GM23338 (cell line): Measurements from ENCODE around the gene AGBL4. TPM values are rescaled to one million over a fixed set of nuclear protein-coding genes. Genes with fewer than 3 reads are reported as not detected.

Experiments used
- ATAC-seq: fragments of 200-7000 bp; cut with Tn5 transposase; 3 replicates; pipeline ENCODE4 v1.9.1; 2020
- DNase-seq: peaks from one replicate; pipeline ENCODE4 v3.0.0-alpha.2; 2015; ENCODE audit warnings: low spot score
- H2AFZ ChIP-seq: fragments of 200-600 bp; sonication (generic); 2 replicates; pipeline ENCODE4 v1.8.0; 2016; ENCODE audit warnings: antibody characterized with exemption, mild to moderate bottlenecking, moderate library complexity
- H3F3A ChIP-seq: fragments of 200-600 bp; sonication (generic); replicated peaks from 2 replicates; pipeline ENCODE4 v1.8.0; 2017; ENCODE audit warnings: antibody characterized with exemption, mixed run types, low read depth
- H3K27ac ChIP-seq: fragments of 200-600 bp; sonication (generic); 2 replicates; pipeline ENCODE4 v1.6.1; 2016; ENCODE audit warnings: low read depth
- H3K27me3 ChIP-seq: fragments of 200-600 bp; sonication (generic); 2 replicates; pipeline ENCODE4 v1.8.0; 2016; ENCODE audit warnings: mild to moderate bottlenecking, mixed run types, moderate library complexity; ENCODE audit not compliant: insufficient read depth
- H3K36me3 ChIP-seq: fragments of 200-600 bp; sonication (generic); 2 replicates; pipeline ENCODE4 v1.8.0; 2016; ENCODE audit warnings: mild to moderate bottlenecking; ENCODE audit not compliant: insufficient read depth
- H3K4me1 ChIP-seq: fragments of 200-600 bp; sonication (generic); 2 replicates; pipeline ENCODE4 v1.8.0; 2016; ENCODE audit warnings: mild to moderate bottlenecking, moderate library complexity; ENCODE audit not compliant: insufficient read depth
- H3K4me2 ChIP-seq: fragments of 200-600 bp; sonication (generic); 2 replicates; pipeline ENCODE4 v1.7.1; 2017; ENCODE audit warnings: mixed run types
- H3K4me3 ChIP-seq: fragments of 200-600 bp; sonication (generic); 2 replicates; pipeline ENCODE4 v1.6.1; 2016; ENCODE audit warnings: mixed run types
- H3K79me2 ChIP-seq: fragments of 200-600 bp; sonication (generic); replicated peaks from 2 replicates; pipeline ENCODE4 v1.8.0; 2017; ENCODE audit warnings: mild to moderate bottlenecking; ENCODE audit not compliant: insufficient read depth
- H3K9me2 ChIP-seq: fragments of 200-600 bp; sonication (generic); 2 replicates; pipeline ENCODE4 v1.8.0; 2017; ENCODE audit not compliant: insufficient read depth
- H4K20me1 ChIP-seq: fragments of 200-600 bp; sonication (generic); replicated peaks from 2 replicates; pipeline ENCODE4 v1.8.0; 2017; ENCODE audit warnings: mild to moderate bottlenecking; ENCODE audit not compliant: insufficient read depth
- H3K27ac Mint-ChIP-seq: 2 replicates; pipeline ENCODE4 v1.8.0; 2020; ENCODE audit warnings: inconsistent platforms, mild to moderate bottlenecking, moderate library complexity, mixed read lengths
- H3K27me3 Mint-ChIP-seq: 3 replicates; pipeline ENCODE4 v1.8.0; 2022; ENCODE audit warnings: low read depth, mild to moderate bottlenecking, moderate library complexity, mixed read lengths, inconsistent platforms; ENCODE audit not compliant: insufficient read depth, poor library complexity
- H3K36me3 Mint-ChIP-seq: 3 replicates; pipeline ENCODE4 v1.8.0; 2021; ENCODE audit warnings: low read depth, mild to moderate bottlenecking, inconsistent platforms, moderate library complexity, mixed read lengths
- H3K4me1 Mint-ChIP-seq: 3 replicates; pipeline ENCODE4 v1.8.0; 2020; ENCODE audit warnings: mild to moderate bottlenecking, inconsistent platforms, mixed read lengths
- H3K4me3 Mint-ChIP-seq: 3 replicates; pipeline ENCODE4 v1.8.0; 2021; ENCODE audit warnings: moderate library complexity, mild to moderate bottlenecking, inconsistent platforms, mixed read lengths
- H3K9me3 Mint-ChIP-seq: 3 replicates; pipeline ENCODE4 v1.8.0; 2020; ENCODE audit warnings: moderate library complexity, mild to moderate bottlenecking, inconsistent platforms, mixed read lengths
- ZNF331 ChIP-seq: fragments of 250-450 bp; sonication (Bioruptor Pico); IDR thresholded peaks from 2 replicates; pipeline ENCODE4 v1.5.0; 2020; ENCODE audit warnings: low read depth, mild to moderate bottlenecking, moderate library complexity
- polyA plus RNA-seq: library from polyadenylated mRNA; unstranded; fragments of >200 nt; fragmentation: Nextera tagmentation; extraction: Ambion mirVana; gene quantifications from 2 replicates; pipeline ENCODE4 v1.2.1, GENCODE V29; 2016
- total RNA-seq: library from RNA; depleted of rRNA; stranded (reverse); fragments of >200 nt; shearing (Covaris generic); gene quantifications from 2 replicates; pipeline ENCODE4 v1.2.3, GENCODE V29; 2014
- TF ChIP-seq, protein P1 (sequence below): fragments of 250-450 bp; sonication (Bioruptor Pico); IDR thresholded peaks from 2 replicates; pipeline ENCODE4 v1.5.0; 2020; ENCODE audit warnings: mild to moderate bottlenecking, moderate library complexity
- TF ChIP-seq, protein P2 (sequence below): IDR thresholded peaks from 2 replicates; pipeline ENCODE4 v1.6.1; 2016; ENCODE audit warnings: antibody characterized with exemption
- TF ChIP-seq, protein P3 (sequence below), 2 experiments: fragments of 200-600 bp in 1 of 2; sonication (generic) in 1 of 2; conservative IDR thresholded peaks; 2 replicates each; pipeline versions ENCODE4 v1.5.1 to v1.6.1; 2016 to 2017; ENCODE audit warnings: antibody characterized with exemption in 2 of 2, low read depth in 2 of 2, mild to moderate bottlenecking in 2 of 2, moderate library complexity in 1 of 2

Gene AGBL4
- total and polyA plus RNA-seq, 2 experiments from 2014 or later, result 0.91 to 1.5 TPM

DNA sequence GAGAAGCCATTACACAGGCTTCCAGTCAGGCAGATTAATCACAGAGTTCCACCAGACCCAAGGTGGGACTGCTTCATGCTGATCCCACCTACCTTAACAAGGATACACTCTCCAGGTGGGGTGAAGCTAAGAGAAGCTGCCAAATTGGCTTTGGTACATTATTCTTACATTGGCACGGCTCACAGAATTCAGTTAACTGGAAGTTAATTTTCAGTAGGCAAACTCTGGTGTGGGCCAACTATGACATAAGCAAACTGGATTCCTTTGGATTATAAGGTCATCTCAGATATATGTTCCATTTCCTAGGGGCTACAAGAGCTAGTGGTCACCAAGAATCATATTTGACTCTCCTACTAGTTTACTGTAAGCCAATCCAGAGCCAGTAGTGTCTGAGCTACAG is 798.3 kb downstream of the AGBL4 start (continued):
- TF ChIP-seq, protein P1, sequence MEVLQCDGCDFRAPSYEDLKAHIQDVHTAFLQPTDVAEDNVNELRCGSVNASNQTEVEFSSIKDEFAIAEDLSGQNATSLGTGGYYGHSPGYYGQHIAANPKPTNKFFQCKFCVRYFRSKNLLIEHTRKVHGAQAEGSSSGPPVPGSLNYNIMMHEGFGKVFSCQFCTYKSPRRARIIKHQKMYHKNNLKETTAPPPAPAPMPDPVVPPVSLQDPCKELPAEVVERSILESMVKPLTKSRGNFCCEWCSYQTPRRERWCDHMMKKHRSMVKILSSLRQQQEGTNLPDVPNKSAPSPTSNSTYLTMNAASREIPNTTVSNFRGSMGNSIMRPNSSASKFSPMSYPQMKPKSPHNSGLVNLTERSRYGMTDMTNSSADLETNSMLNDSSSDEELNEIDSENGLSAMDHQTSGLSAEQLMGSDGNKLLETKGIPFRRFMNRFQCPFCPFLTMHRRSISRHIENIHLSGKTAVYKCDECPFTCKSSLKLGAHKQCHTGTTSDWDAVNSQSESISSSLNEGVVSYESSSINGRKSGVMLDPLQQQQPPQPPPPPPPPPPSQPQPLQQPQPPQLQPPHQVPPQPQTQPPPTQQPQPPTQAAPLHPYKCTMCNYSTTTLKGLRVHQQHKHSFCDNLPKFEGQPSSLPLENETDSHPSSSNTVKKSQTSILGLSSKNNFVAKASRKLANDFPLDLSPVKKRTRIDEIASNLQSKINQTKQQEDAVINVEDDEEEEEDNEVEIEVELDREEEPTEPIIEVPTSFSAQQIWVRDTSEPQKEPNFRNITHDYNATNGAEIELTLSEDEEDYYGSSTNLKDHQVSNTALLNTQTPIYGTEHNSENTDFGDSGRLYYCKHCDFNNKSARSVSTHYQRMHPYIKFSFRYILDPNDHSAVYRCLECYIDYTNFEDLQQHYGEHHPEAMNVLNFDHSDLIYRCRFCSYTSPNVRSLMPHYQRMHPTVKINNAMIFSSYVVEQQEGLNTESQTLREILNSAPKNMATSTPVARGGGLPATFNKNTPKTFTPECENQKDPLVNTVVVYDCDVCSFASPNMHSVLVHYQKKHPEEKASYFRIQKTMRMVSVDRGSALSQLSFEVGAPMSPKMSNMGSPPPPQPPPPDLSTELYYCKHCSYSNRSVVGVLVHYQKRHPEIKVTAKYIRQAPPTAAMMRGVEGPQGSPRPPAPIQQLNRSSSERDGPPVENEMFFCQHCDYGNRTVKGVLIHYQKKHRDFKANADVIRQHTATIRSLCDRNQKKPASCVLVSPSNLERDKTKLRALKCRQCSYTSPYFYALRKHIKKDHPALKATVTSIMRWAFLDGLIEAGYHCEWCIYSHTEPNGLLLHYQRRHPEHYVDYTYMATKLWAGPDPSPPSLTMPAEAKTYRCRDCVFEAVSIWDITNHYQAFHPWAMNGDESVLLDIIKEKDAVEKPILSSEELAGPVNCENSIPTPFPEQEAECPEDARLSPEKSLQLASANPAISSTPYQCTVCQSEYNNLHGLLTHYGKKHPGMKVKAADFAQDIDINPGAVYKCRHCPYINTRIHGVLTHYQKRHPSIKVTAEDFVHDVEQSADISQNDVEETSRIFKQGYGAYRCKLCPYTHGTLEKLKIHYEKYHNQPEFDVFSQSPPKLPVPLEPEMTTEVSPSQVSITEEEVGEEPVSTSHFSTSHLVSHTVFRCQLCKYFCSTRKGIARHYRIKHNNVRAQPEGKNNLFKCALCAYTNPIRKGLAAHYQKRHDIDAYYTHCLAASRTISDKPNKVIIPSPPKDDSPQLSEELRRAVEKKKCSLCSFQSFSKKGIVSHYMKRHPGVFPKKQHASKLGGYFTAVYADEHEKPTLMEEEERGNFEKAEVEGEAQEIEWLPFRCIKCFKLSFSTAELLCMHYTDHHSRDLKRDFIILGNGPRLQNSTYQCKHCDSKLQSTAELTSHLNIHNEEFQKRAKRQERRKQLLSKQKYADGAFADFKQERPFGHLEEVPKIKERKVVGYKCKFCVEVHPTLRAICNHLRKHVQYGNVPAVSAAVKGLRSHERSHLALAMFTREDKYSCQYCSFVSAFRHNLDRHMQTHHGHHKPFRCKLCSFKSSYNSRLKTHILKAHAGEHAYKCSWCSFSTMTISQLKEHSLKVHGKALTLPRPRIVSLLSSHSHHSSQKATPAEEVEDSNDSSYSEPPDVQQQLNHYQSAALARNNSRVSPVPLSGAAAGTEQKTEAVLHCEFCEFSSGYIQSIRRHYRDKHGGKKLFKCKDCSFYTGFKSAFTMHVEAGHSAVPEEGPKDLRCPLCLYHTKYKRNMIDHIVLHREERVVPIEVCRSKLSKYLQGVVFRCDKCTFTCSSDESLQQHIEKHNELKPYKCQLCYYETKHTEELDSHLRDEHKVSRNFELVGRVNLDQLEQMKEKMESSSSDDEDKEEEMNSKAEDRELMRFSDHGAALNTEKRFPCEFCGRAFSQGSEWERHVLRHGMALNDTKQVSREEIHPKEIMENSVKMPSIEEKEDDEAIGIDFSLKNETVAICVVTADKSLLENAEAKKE (CRISPR knock-in tag), result no peak
- TF ChIP-seq, protein P2, sequence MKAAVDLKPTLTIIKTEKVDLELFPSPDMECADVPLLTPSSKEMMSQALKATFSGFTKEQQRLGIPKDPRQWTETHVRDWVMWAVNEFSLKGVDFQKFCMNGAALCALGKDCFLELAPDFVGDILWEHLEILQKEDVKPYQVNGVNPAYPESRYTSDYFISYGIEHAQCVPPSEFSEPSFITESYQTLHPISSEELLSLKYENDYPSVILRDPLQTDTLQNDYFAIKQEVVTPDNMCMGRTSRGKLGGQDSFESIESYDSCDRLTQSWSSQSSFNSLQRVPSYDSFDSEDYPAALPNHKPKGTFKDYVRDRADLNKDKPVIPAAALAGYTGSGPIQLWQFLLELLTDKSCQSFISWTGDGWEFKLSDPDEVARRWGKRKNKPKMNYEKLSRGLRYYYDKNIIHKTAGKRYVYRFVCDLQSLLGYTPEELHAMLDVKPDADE, result no peak
- no peak for TF ChIP-seq ZNF331
- TF ChIP-seq, protein P3, sequence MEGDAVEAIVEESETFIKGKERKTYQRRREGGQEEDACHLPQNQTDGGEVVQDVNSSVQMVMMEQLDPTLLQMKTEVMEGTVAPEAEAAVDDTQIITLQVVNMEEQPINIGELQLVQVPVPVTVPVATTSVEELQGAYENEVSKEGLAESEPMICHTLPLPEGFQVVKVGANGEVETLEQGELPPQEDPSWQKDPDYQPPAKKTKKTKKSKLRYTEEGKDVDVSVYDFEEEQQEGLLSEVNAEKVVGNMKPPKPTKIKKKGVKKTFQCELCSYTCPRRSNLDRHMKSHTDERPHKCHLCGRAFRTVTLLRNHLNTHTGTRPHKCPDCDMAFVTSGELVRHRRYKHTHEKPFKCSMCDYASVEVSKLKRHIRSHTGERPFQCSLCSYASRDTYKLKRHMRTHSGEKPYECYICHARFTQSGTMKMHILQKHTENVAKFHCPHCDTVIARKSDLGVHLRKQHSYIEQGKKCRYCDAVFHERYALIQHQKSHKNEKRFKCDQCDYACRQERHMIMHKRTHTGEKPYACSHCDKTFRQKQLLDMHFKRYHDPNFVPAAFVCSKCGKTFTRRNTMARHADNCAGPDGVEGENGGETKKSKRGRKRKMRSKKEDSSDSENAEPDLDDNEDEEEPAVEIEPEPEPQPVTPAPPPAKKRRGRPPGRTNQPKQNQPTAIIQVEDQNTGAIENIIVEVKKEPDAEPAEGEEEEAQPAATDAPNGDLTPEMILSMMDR (conservative IDR thresholded peaks at IDR 0.05; ENCODE audit: low read depth in 2 of 2), result no peak

DNA sequence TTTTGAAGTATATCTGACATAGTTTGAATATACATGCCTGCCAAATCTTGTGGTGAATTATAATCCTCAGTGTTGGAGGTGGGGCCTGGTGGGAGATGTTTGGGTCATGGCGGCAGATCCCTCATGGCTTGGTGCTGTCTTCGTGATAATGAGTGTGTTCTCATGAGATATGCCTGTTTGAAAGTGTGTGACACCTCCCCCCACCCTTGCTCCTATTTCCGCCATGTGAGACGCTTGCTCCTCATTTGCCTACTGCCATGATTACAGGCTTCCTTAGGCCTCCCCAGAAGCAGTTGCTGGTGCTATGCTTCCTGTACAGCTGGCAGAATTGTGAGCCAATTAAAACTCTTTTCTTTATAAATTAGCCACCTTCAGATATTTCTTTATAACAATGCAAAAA is 810.5 kb downstream of the AGBL4 start:
- Histone ChIP-seq H3K9me2 (no peaks in the 10 kb centered on the region), H3K79me2 (no peaks in the 10 kb centered on the region), H3K4me1 (no peaks in the 10 kb centered on the region), H3K27me3 (no peaks in the 10 kb centered on the region), H3K4me3 (no peak overlapping the region), H2AFZ (no peak overlapping the region), H3F3A (no peaks in the 10 kb centered on the region), H4K20me1 (no peaks in the 10 kb centered on the region; the same call in 1 of the 2 replicates), H3K4me2 (no peak overlapping the region), H3K27ac (no peak overlapping the region), H3K36me3 (no peaks in the 10 kb centered on the region)
- TF ChIP-seq, protein P1 (CRISPR knock-in tag), result no peak
- no peaks in the 10 kb centered on the region for H3K4me1 Mint-ChIP-seq
- no peak overlapping the region for H3K4me3 Mint-ChIP-seq
- H3K36me3 Mint-ChIP-seq, result 0 out of 3 replicates have a peak, but pooled peaks cover 8% of the 10 kb centered on the region
- H3K27me3 Mint-ChIP-seq, result no peaks in the 10 kb centered on the region
- H3K27ac Mint-ChIP-seq, result no peak overlapping the region
- DNase-seq (no peak), ATAC-seq (no peak)
- peaks cover 87% of the 10 kb centered on the region for H3K9me3 Mint-ChIP-seq
